HG02938 (cell line): Measurements from ENCODE around the gene CCNI.
A peak's percentile ranks its signal among the peaks of the same experiment; 100 is the strongest.
"Not testable (repeated sequence)": the region's sequence is repeated elsewhere in the genome, so short reads cannot be mapped to it uniquely, and the experiment has no call there.

Experiments used
- ATAC-seq: cut with Tn5 transposase; IDR thresholded peaks from one replicate; pipeline ENCODE4 v1.9.1; 2021; ENCODE audit warnings: mild to moderate bottlenecking, moderate library complexity; ENCODE audit not compliant: unreplicated experiment

CCNI gene

GRCh38 chr4:77040854-77041725 lies 34.7 kb downstream of the CCNI start:
- ATAC-seq = no peak

- no peak for ATAC-seq
Observed at GRCh38 chr4:77040270-77040669, 35.5 kb downstream of the CCNI start.

GRCh38 chr4:77039796-77040195 lies 36.0 kb downstream of the CCNI start:
- ATAC-seq = no peak

- ATAC-seq = no peak
Observed at GRCh38 chr4:77037736-77038135, 38.1 kb downstream of the CCNI start.

GRCh38 chr4:77037168-77037567 lies 38.6 kb downstream of the CCNI start:
- ATAC-seq = not testable (repeated sequence)

GRCh38 chr4:77036206-77036605 lies 39.6 kb downstream of the CCNI start:
- ATAC-seq = no peak

- no peak for ATAC-seq
Observed at GRCh38 chr4:77035153-77035552, 40.6 kb downstream of the CCNI start.

- no peak for ATAC-seq
Observed at GRCh38 chr4:77031544-77031943, 44.2 kb downstream of the CCNI start.

GRCh38 chr4:77029757-77030156 lies 46.0 kb downstream of the CCNI start:
- not testable (repeated sequence) for ATAC-seq

- ATAC-seq = no peak
Observed at GRCh38 chr4:77028246-77028645, 47.5 kb downstream of the CCNI start.

- no peak for ATAC-seq
Observed at GRCh38 chr4:77026322-77026704, 49.5 kb downstream of the CCNI start.

GRCh38 chr4:77025643-77026321 lies 50.0 kb downstream of the CCNI start:
- ATAC-seq = peak; percentile 90

GRCh38 chr4:77023920-77024319 lies 51.9 kb downstream of the CCNI start:
- no peak for ATAC-seq

- ATAC-seq = no peak
Observed at GRCh38 chr4:77022560-77023179, 53.1 kb downstream of the CCNI start.

- no peak for ATAC-seq
Observed at GRCh38 chr4:77021614-77022089, 54.1 kb downstream of the CCNI start.

- no peak for ATAC-seq
Observed at GRCh38 chr4:77020017-77020416, 55.8 kb downstream of the CCNI start.

GRCh38 chr4:77015390-77015789 lies 60.4 kb downstream of the CCNI start:
- ATAC-seq = no peak

GRCh38 chr4:77014256-77014655 lies 61.5 kb downstream of the CCNI start:
- ATAC-seq = no peak

GRCh38 chr4:77012726-77013125 lies 63.1 kb downstream of the CCNI start:
- no peak for ATAC-seq

- no peak for ATAC-seq
Observed at GRCh38 chr4:77010841-77011354, 64.9 kb downstream of the CCNI start.

- no peak for ATAC-seq
Observed at GRCh38 chr4:77009511-77010115, 66.2 kb downstream of the CCNI start.
